Vagina (tissue), 2 donors: ENCODE data around the gene PANK1.

Source experiments
- POLR2A ChIP-seq, 2 donors: fragments of 450-650 bp; IDR thresholded peaks; one replicate each; pipeline ENCODE4 v1.6.1; 2017; ENCODE audit warnings: antibody characterized with exemption in 2 of 2, mild to moderate bottlenecking in 2 of 2, moderate library complexity in 2 of 2
- POLR2AphosphoS5 ChIP-seq, 2 donors: sonication (generic); formaldehyde crosslinking; IDR thresholded peaks; one replicate each; pipeline ENCODE4 v1.9.0; 2017; ENCODE audit warnings: antibody characterized with exemption in 2 of 2, mild to moderate bottlenecking in 2 of 2, low read depth in 1 of 2; ENCODE audit not compliant: insufficient read depth in 1 of 2
- TF ChIP-seq, protein P1 (sequence below), 3 experiments: fragments of 450-650 bp in 2 of 3; fragments of 200-600 bp in 1 of 3; sonication (generic) in 1 of 3; IDR thresholded peaks; one replicate each; pipeline ENCODE4 v1.5.1; 2017 to 2019; ENCODE audit warnings: antibody characterized with exemption in 3 of 3, mild to moderate bottlenecking in 2 of 3, moderate library complexity in 2 of 3

GRCh38 chr10:89685936-89686335, 40.9 kb upstream of the PANK1 start:
- TF ChIP-seq POLR2A (IDR thresholded peaks at IDR 0.05) (no peak), POLR2AphosphoS5 (IDR thresholded peaks at IDR 0.05; ENCODE audit: insufficient read depth in 1 of 2, low read depth in 1 of 2) (no peak)
- TF ChIP-seq, protein P1, sequence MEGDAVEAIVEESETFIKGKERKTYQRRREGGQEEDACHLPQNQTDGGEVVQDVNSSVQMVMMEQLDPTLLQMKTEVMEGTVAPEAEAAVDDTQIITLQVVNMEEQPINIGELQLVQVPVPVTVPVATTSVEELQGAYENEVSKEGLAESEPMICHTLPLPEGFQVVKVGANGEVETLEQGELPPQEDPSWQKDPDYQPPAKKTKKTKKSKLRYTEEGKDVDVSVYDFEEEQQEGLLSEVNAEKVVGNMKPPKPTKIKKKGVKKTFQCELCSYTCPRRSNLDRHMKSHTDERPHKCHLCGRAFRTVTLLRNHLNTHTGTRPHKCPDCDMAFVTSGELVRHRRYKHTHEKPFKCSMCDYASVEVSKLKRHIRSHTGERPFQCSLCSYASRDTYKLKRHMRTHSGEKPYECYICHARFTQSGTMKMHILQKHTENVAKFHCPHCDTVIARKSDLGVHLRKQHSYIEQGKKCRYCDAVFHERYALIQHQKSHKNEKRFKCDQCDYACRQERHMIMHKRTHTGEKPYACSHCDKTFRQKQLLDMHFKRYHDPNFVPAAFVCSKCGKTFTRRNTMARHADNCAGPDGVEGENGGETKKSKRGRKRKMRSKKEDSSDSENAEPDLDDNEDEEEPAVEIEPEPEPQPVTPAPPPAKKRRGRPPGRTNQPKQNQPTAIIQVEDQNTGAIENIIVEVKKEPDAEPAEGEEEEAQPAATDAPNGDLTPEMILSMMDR (IDR thresholded peaks at IDR 0.05), result no peak
